Right ventricle myocardium inferior (tissue), 1 donor: ENCODE data around the gene GUCY2C. TPM values are rescaled to one million over a fixed set of nuclear protein-coding genes. Genes with fewer than 3 reads are reported as not detected.
"Not testable (repeated sequence)": the region's sequence is repeated elsewhere in the genome, so short reads cannot be mapped to it uniquely, and the experiment has no call there.

ENCODE experiments used
- ATAC-seq: fragments of 200-7000 bp; cut with Tn5 transposase; one replicate; pipeline ENCODE4 v1.9.1; 2020; ENCODE audit warnings: mild to moderate bottlenecking, moderate library complexity
- DNase-seq: peaks from one replicate; pipeline ENCODE4 v3.0.0; 2021; ENCODE audit errors: missing footprints
- intact Hi-C: fragments of 100-400 bp; cut with DNase I; formaldehyde crosslinking; loops from one replicate; pipeline ENCODE4 v1.11.0; 2022
- long read RNA-seq: library from polyadenylated mRNA; unstranded; transcript quantifications from one replicate; pipeline ENCODE4 v2.0.0, GENCODE V29; 2021
- total RNA-seq: library from RNA; stranded (reverse); fragmentation: NEBNext Ultra II Directional; extraction: Animal tissue kit (Norgen Biotek cat#: 25700); gene quantifications from one replicate; pipeline ENCODE4 v1.2.1, GENCODE V29; 2021
- donor health status: DM: no; HTN: yes; CAD: no; lungs with severe emphysema.

Gene GUCY2C
- total RNA-seq: not detected
- long read RNA-seq: 0 reads

- intact Hi-C loops: no loop called here
- DNase-seq (no peak), ATAC-seq (no peak)
These were observed at the start of gene GUCY2C for GRCh38 chr12:14696265-14696741. GUCY2C (minus strand) TSS chr12:14696599; CDS start chr12:14696448, 151 bp downstream.

GRCh38 chr12:14743061-14743460 lies 46.7 kb upstream of the GUCY2C start:
- ATAC-seq (no peak), DNase-seq (no peak)
- intact Hi-C loops: no loop called here

GRCh38 chr12:14741942-14742341 lies 45.5 kb upstream of the GUCY2C start:
- ATAC-seq (no peak), DNase-seq (no peak)
- intact Hi-C loops: no loop called here

GRCh38 chr12:14741153-14741552 lies 44.8 kb upstream of the GUCY2C start:
- DNase-seq (no peak), ATAC-seq (no peak)
- intact Hi-C loops: no loop called here

- ATAC-seq, intact Hi-C loops, DNase-seq: not testable (repeated sequence)
These were observed 40.0 kb upstream of the GUCY2C start for GRCh38 chr12:14736441-14736840.

GRCh38 chr12:14731821-14732220 lies 35.4 kb upstream of the GUCY2C start:
- DNase-seq: no peak
- ATAC-seq: no peak
- intact Hi-C loops: no loop called here

GRCh38 chr12:14729586-14729985 lies 33.2 kb upstream of the GUCY2C start:
- ATAC-seq: no peak
- intact Hi-C loops: no loop called here
- no peak for DNase-seq

- intact Hi-C loops: loop anchor here (5.0 kb wide), 2 partner anchors 274 to 554 kb away; no protein-coding TSS in a partner anchor
- ATAC-seq (peak; percentile 84), DNase-seq (peak; percentile 66)
These were observed 27.4 kb upstream of the GUCY2C start for GRCh38 chr12:14723763-14724162.

GRCh38 chr12:14716848-14717444 lies 20.5 kb upstream of the GUCY2C start:
- intact Hi-C loops: loop anchor here (5.0 kb wide), 2 partner anchors 90 to 480 kb away; no protein-coding TSS in a partner anchor
- DNase-seq (no peak), ATAC-seq (no peak)

GRCh38 chr12:14714437-14714836 lies 18.0 kb upstream of the GUCY2C start:
- no peak for DNase-seq
- no peak for ATAC-seq
- intact Hi-C loops: no loop called here

- DNase-seq (no peak), ATAC-seq (no peak)
- intact Hi-C loops: no loop called here
These were observed 14.4 kb upstream of the GUCY2C start for GRCh38 chr12:14710632-14711320.

GRCh38 chr12:14701809-14702568 lies 5.6 kb upstream of the GUCY2C start:
- ATAC-seq: no peak
- intact Hi-C loops: no loop called here
- no peak for DNase-seq

- ATAC-seq (no peak), DNase-seq (no peak)
- intact Hi-C loops: no loop called here
These were observed 4.5 kb upstream of the GUCY2C start for GRCh38 chr12:14700935-14701334.

GRCh38 chr12:14699923-14700322 lies 3.5 kb upstream of the GUCY2C start:
- no peak for ATAC-seq
- intact Hi-C loops: no loop called here
- no peak for DNase-seq

GRCh38 chr12:14698555-14698954 lies 2.2 kb upstream of the GUCY2C start:
- ATAC-seq (no peak), DNase-seq (no peak)
- intact Hi-C loops: no loop called here

- intact Hi-C loops: no loop called here
- ATAC-seq (no peak), DNase-seq (no peak)
These were observed 671 bp downstream of the GUCY2C start for GRCh38 chr12:14695715-14696141.

- ATAC-seq (no peak), DNase-seq (no peak)
- intact Hi-C loops: no loop called here
These were observed 1.4 kb downstream of the GUCY2C start for GRCh38 chr12:14694970-14695369.

- DNase-seq: no peak
- intact Hi-C loops: no loop called here
- ATAC-seq: no peak
These were observed 2.2 kb downstream of the GUCY2C start for GRCh38 chr12:14694145-14694714.

- ATAC-seq (no peak), DNase-seq (no peak)
- intact Hi-C loops: no loop called here
These were observed 3.3 kb downstream of the GUCY2C start for GRCh38 chr12:14693116-14693515.
